ENCODE measurements around the gene BCAS2.

Gene BCAS2

GRCh38 chr1:114545796-114546195, 35.6 kb downstream of the BCAS2 start:
- no peaks in the 10 kb centered on the region for H3K9me3 Mint-ChIP-seq (ENCODE audit: low read depth)
- H3K36me3 Mint-ChIP-seq, result peaks cover 2% of the 10 kb centered on the region
- H3K4me3 Mint-ChIP-seq, result no peak overlapping the region
- H3K4me1 Mint-ChIP-seq (ENCODE audit: low read depth), result no peaks in the 10 kb centered on the region
- H3K27me3 Mint-ChIP-seq, result no peaks in the 10 kb centered on the region
- no peak overlapping the region for H3K27ac Mint-ChIP-seq

- H3K9me3 Mint-ChIP-seq (ENCODE audit: low read depth), result no peaks in the 10 kb centered on the region
- H3K27me3 Mint-ChIP-seq, result no peaks in the 10 kb centered on the region
- H3K36me3 Mint-ChIP-seq, result peaks cover 2% of the 10 kb centered on the region
- no peaks in the 10 kb centered on the region for H3K4me1 Mint-ChIP-seq (ENCODE audit: low read depth)
- no peak overlapping the region for H3K4me3 Mint-ChIP-seq
- no peak overlapping the region for H3K27ac Mint-ChIP-seq
These were observed 36.1 kb downstream of the BCAS2 start for GRCh38 chr1:114545315-114545714.

- Mint-ChIP-seq H3K4me3 (no peak overlapping the region), H3K9me3 (ENCODE audit: low read depth) (no peaks in the 10 kb centered on the region)
These were observed 40.6 kb downstream of the BCAS2 start for GRCh38 chr1:114540821-114541220.

GRCh38 chr1:114540272-114540671, 41.1 kb downstream of the BCAS2 start:
- Mint-ChIP-seq H3K27me3 (no peaks in the 10 kb centered on the region), H3K4me3 (no peak overlapping the region), H3K9me3 (ENCODE audit: low read depth) (no peaks in the 10 kb centered on the region), H3K36me3 (peaks cover 2% of the 10 kb centered on the region), H3K4me1 (ENCODE audit: low read depth) (no peaks in the 10 kb centered on the region), H3K27ac (no peak overlapping the region)

More at GRCh38 chr1:114540821-114541220, 40.6 kb downstream of the BCAS2 start:
- H3K27me3 Mint-ChIP-seq, result no peaks in the 10 kb centered on the region
- H3K36me3 Mint-ChIP-seq, result peaks cover 2% of the 10 kb centered on the region
- H3K27ac Mint-ChIP-seq, result no peak overlapping the region
- no peaks in the 10 kb centered on the region for H3K4me1 Mint-ChIP-seq (ENCODE audit: low read depth)

- Mint-ChIP-seq H3K9me3 (ENCODE audit: low read depth) (no peaks in the 10 kb centered on the region), H3K36me3 (no peaks in the 10 kb centered on the region), H3K27ac (no peak overlapping the region), H3K4me3 (no peak overlapping the region), H3K4me1 (ENCODE audit: low read depth) (no peaks in the 10 kb centered on the region), H3K27me3 (no peaks in the 10 kb centered on the region)
These were observed 45.4 kb downstream of the BCAS2 start for GRCh38 chr1:114536043-114536442.

- Mint-ChIP-seq H3K4me3 (no peak overlapping the region), H3K27ac (no peak overlapping the region), H3K4me1 (ENCODE audit: low read depth) (no peaks in the 10 kb centered on the region), H3K36me3 (no peaks in the 10 kb centered on the region), H3K9me3 (ENCODE audit: low read depth) (no peaks in the 10 kb centered on the region), H3K27me3 (no peaks in the 10 kb centered on the region)
These were observed 46.0 kb downstream of the BCAS2 start for GRCh38 chr1:114535401-114535800.

- Mint-ChIP-seq H3K9me3 (ENCODE audit: low read depth) (no peaks in the 10 kb centered on the region), H3K27me3 (no peaks in the 10 kb centered on the region), H3K4me3 (no peak overlapping the region), H3K27ac (no peak overlapping the region), H3K36me3 (no peaks in the 10 kb centered on the region), H3K4me1 (ENCODE audit: low read depth) (no peaks in the 10 kb centered on the region)
These were observed 50.3 kb downstream of the BCAS2 start for GRCh38 chr1:114531094-114531493.

- no peak overlapping the region for H3K4me3 Mint-ChIP-seq
- H3K36me3 Mint-ChIP-seq, result no peaks in the 10 kb centered on the region
- no peaks in the 10 kb centered on the region for H3K4me1 Mint-ChIP-seq (ENCODE audit: low read depth)
- H3K9me3 Mint-ChIP-seq (ENCODE audit: low read depth), result no peaks in the 10 kb centered on the region
- no peak overlapping the region for H3K27ac Mint-ChIP-seq
- H3K27me3 Mint-ChIP-seq, result no peaks in the 10 kb centered on the region
These were observed 51.2 kb downstream of the BCAS2 start for GRCh38 chr1:114530224-114530623.

GRCh38 chr1:114524944-114525343, 56.5 kb downstream of the BCAS2 start:
- Mint-ChIP-seq H3K4me1 (ENCODE audit: low read depth) (no peaks in the 10 kb centered on the region), H3K27ac (no peak overlapping the region), H3K9me3 (ENCODE audit: low read depth) (no peaks in the 10 kb centered on the region), H3K4me3 (no peak overlapping the region), H3K27me3 (no peaks in the 10 kb centered on the region), H3K36me3 (no peaks in the 10 kb centered on the region)

GRCh38 chr1:114522264-114522575, 59.2 kb downstream of the BCAS2 start:
- no peaks in the 10 kb centered on the region for H3K36me3 Mint-ChIP-seq
- H3K9me3 Mint-ChIP-seq (ENCODE audit: low read depth), result no peaks in the 10 kb centered on the region
- no peak overlapping the region for H3K27ac Mint-ChIP-seq
- no peaks in the 10 kb centered on the region for H3K4me1 Mint-ChIP-seq (ENCODE audit: low read depth)
- H3K4me3 Mint-ChIP-seq, result no peak overlapping the region
- H3K27me3 Mint-ChIP-seq, result no peaks in the 10 kb centered on the region

GRCh38 chr1:114521396-114522263, 59.8 kb downstream of the BCAS2 start:
- no peaks in the 10 kb centered on the region for H3K36me3 Mint-ChIP-seq
- no peak overlapping the region for H3K27ac Mint-ChIP-seq
- H3K27me3 Mint-ChIP-seq, result no peaks in the 10 kb centered on the region
- H3K4me3 Mint-ChIP-seq, result no peak overlapping the region
- H3K9me3 Mint-ChIP-seq (ENCODE audit: low read depth), result no peaks in the 10 kb centered on the region
- no peaks in the 10 kb centered on the region for H3K4me1 Mint-ChIP-seq (ENCODE audit: low read depth)

All from activated naive CD8-positive, alpha-beta T cell (primary cell).